GM12878 (cell line): ENCODE measurements around the gene SPINT2. TPM values are rescaled to one million over a fixed set of nuclear protein-coding genes. Genes with fewer than 3 reads are reported as not detected.

Experiments
- ATF3 ChIP-seq: IDR thresholded peaks from 2 replicates; pipeline ENCODE4 v1.6.1; 2011; ENCODE audit warnings: low read depth, mild to moderate bottlenecking, low read length, moderate library complexity, borderline replicate concordance; ENCODE audit errors: extremely low read depth
- CBFB ChIP-seq: IDR thresholded peaks from 2 replicates; pipeline ENCODE4 v1.6.1; 2016; ENCODE audit warnings: antibody characterized with exemption, low read depth
- CBX3 ChIP-seq: fragments of 200-600 bp; sonication (generic); IDR thresholded peaks from 2 replicates; pipeline ENCODE4 v1.6.1; 2016; ENCODE audit warnings: low read depth, borderline replicate concordance
- E2F8 ChIP-seq: fragments of 450-650 bp; IDR thresholded peaks from 2 replicates; pipeline ENCODE4 v1.6.1; 2018; ENCODE audit warnings: mild to moderate bottlenecking, low read depth, moderate library complexity; ENCODE audit not compliant: partially characterized antibody
- ETV6 ChIP-seq, 2 experiments: fragments of 450-650 bp in 1 of 2; IDR thresholded peaks in 1 of 2; conservative IDR thresholded peaks in 1 of 2; 2 replicates each; pipeline ENCODE4 v1.6.1; 2014; ENCODE audit warnings: antibody characterized with exemption in 1 of 2, borderline replicate concordance in 1 of 2, low read depth in 1 of 2, mild to moderate bottlenecking in 1 of 2, moderate library complexity in 1 of 2
- IKZF1 ChIP-seq: fragments of 450-650 bp; conservative IDR thresholded peaks from 2 replicates; pipeline ENCODE4 v1.6.1; 2017; ENCODE audit warnings: antibody characterized with exemption, mild to moderate bottlenecking
- IKZF2 ChIP-seq, 2 experiments: fragments of 450-650 bp; IDR thresholded peaks; 2 replicates each; pipeline ENCODE4 v1.6.1; 2017; ENCODE audit warnings: mild to moderate bottlenecking in 2 of 2, moderate library complexity in 2 of 2
- JUNB ChIP-seq: IDR thresholded peaks from 2 replicates; pipeline ENCODE4 v1.6.1; 2016; ENCODE audit warnings: antibody characterized with exemption, mild to moderate bottlenecking
- MYB ChIP-seq: fragments of 150-350 bp; IDR thresholded peaks from 2 replicates; pipeline ENCODE4 v1.6.1; 2014; ENCODE audit warnings: mild to moderate bottlenecking, low read depth, low read length, borderline replicate concordance
- NFYB ChIP-seq: IDR thresholded peaks from 2 replicates; pipeline ENCODE4 v1.6.1; 2011; ENCODE audit warnings: low read depth, mild to moderate bottlenecking, low read length, improper control_type of control experiment, moderate library complexity; ENCODE audit not compliant: insufficient read depth
- PAX8 ChIP-seq: fragments of 450-650 bp; IDR thresholded peaks from 2 replicates; pipeline ENCODE4 v1.6.1; 2017; ENCODE audit warnings: mild to moderate bottlenecking, moderate library complexity
- POLR2AphosphoS5 ChIP-seq: IDR thresholded peaks from 2 replicates; pipeline ENCODE4 v1.6.1; 2011; ENCODE audit warnings: mild to moderate bottlenecking, low read length, inconsistent platforms
- SREBF1 ChIP-seq: IDR thresholded peaks from 2 replicates; pipeline ENCODE4 v1.6.1; 2012; ENCODE audit warnings: mild to moderate bottlenecking, low read length
- TARDBP ChIP-seq: IDR thresholded peaks from 2 replicates; pipeline ENCODE4 v1.6.1; 2016; ENCODE audit warnings: borderline replicate concordance
- ZBTB40 ChIP-seq: fragments of 450-650 bp; IDR thresholded peaks from 2 replicates; pipeline ENCODE4 v1.6.1; 2016; ENCODE audit warnings: mild to moderate bottlenecking, moderate library complexity, borderline replicate concordance
- polyA plus RNA-seq, 11 experiments: library from polyadenylated mRNA; depleted of rRNA in 4 of 11; unstranded in 6 of 11; stranded (reverse) in 5 of 11; fragments of >200 nt; fragmentation: Nextera tagmentation in 4 of 11; fragmentation: Illumina TruSeq in 1 of 11; extraction: Ambion mirVana in 4 of 11; extraction: Trizol in 1 of 11; gene quantifications; 1 replicate in 1 of 11; 2 replicates in 10 of 11; pipeline versions ENCODE4 v1.2.1 to v1.2.3, GENCODE V29; 2011 to 2016; ENCODE audit warnings: inconsistent platforms in 2 of 11, missing spikeins in 2 of 11, low read depth in 1 of 11
- total RNA-seq, 4 experiments: library from RNA; depleted of rRNA in 3 of 4; stranded (reverse); fragments of >200 nt in 3 of 4; fragmentation: Illumina TruSeq in 1 of 4; extraction: Trizol in 1 of 4; gene quantifications; 2 replicates each; pipeline versions ENCODE4 v1.2.1 to v1.2.3, GENCODE V29; 2013 to 2021
- TF ChIP-seq, protein P1 (sequence below): fragments of 450-650 bp; IDR thresholded peaks from 2 replicates; pipeline ENCODE4 v1.6.1; 2017; ENCODE audit warnings: low read depth, mild to moderate bottlenecking, moderate library complexity
- TF ChIP-seq, protein P2 (sequence below): fragments of 450-650 bp; IDR thresholded peaks from 2 replicates; pipeline ENCODE4 v1.6.1; 2017; ENCODE audit warnings: antibody characterized with exemption, mild to moderate bottlenecking, moderate library complexity

The SPINT2 gene
- total and polyA plus RNA-seq, 10 of the 15 experiments (the other 5 are each of a cell fraction or from before 2014, with no cell fraction given): 0.15 to 26.5 (median 17.5) TPM

GRCh38 chr19:38336638-38337359 lies 72.4 kb downstream of the SPINT2 start (continued):
- TF ChIP-seq, protein P1, sequence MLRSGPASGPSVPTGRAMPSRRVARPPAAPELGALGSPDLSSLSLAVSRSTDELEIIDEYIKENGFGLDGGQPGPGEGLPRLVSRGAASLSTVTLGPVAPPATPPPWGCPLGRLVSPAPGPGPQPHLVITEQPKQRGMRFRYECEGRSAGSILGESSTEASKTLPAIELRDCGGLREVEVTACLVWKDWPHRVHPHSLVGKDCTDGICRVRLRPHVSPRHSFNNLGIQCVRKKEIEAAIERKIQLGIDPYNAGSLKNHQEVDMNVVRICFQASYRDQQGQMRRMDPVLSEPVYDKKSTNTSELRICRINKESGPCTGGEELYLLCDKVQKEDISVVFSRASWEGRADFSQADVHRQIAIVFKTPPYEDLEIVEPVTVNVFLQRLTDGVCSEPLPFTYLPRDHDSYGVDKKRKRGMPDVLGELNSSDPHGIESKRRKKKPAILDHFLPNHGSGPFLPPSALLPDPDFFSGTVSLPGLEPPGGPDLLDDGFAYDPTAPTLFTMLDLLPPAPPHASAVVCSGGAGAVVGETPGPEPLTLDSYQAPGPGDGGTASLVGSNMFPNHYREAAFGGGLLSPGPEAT: peak; percentile 30; the same call in 1 of the 2 replicates
- TF ChIP-seq IKZF1 (peak; percentile 10; the same call in 1 of the 2 replicates), ETV6 (conservative IDR thresholded peaks at IDR 0.05 in 1 of 2, IDR thresholded peaks at IDR 0.05 in 1 of 2; ENCODE audit: borderline replicate concordance in 1 of 2, low read depth in 1 of 2) (no peak), IKZF2 (IDR thresholded peaks at IDR 0.05) (no peak), ATF3 (no peak), SREBF1 (no peak), MYB (no peak), NFYB (no peak), ZBTB40 (peak; percentile 10; the same call in 1 of the 2 replicates), CBFB (no peak), TARDBP (no peak), PAX8 (no peak), CBX3 (no peak), JUNB (no peak), E2F8 (no peak), POLR2AphosphoS5 (no peak)
- TF ChIP-seq, protein P2, sequence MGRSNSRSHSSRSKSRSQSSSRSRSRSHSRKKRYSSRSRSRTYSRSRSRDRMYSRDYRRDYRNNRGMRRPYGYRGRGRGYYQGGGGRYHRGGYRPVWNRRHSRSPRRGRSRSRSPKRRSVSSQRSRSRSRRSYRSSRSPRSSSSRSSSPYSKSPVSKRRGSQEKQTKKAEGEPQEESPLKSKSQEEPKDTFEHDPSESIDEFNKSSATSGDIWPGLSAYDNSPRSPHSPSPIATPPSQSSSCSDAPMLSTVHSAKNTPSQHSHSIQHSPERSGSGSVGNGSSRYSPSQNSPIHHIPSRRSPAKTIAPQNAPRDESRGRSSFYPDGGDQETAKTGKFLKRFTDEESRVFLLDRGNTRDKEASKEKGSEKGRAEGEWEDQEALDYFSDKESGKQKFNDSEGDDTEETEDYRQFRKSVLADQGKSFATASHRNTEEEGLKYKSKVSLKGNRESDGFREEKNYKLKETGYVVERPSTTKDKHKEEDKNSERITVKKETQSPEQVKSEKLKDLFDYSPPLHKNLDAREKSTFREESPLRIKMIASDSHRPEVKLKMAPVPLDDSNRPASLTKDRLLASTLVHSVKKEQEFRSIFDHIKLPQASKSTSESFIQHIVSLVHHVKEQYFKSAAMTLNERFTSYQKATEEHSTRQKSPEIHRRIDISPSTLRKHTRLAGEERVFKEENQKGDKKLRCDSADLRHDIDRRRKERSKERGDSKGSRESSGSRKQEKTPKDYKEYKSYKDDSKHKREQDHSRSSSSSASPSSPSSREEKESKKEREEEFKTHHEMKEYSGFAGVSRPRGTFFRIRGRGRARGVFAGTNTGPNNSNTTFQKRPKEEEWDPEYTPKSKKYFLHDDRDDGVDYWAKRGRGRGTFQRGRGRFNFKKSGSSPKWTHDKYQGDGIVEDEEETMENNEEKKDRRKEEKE: no peak
